Stimulated activated CD8-positive, alpha-beta memory T cell treated with anti-CD3 and anti-CD28 coated beads, Interleukin-4, amount 100 ng/mL, for 48 hours (primary cell): Measurements from ENCODE around the gene HTR2C.
"Not testable (repeated sequence)": the region's sequence is repeated elsewhere in the genome, so short reads cannot be mapped to it uniquely, and the experiment has no call there.

Experiments
- DNase-seq: peaks from one replicate; pipeline ENCODE4 v3.0.0-alpha.2; 2020

The HTR2C gene

DNA sequence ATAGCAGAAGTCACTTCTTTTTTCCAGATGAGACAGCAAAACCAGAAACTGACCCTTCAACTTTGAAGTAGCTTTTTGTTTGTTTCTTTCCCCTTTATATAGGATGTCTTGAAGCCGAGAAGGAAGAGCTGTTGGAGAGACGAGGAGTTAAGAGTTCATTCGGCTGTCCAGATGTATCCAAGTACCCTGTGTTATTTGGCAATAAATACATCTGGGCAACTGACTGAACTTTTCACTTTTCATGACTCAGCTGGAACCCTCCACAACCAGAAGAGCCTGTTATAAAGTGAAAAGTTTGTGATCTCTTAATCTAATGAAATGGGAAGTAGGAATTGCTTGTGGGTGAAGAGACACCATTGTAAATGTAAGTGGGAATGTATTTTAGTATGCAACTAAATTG lies 131.2 kb downstream of the HTR2C start:
- no peak for DNase-seq

DNA sequence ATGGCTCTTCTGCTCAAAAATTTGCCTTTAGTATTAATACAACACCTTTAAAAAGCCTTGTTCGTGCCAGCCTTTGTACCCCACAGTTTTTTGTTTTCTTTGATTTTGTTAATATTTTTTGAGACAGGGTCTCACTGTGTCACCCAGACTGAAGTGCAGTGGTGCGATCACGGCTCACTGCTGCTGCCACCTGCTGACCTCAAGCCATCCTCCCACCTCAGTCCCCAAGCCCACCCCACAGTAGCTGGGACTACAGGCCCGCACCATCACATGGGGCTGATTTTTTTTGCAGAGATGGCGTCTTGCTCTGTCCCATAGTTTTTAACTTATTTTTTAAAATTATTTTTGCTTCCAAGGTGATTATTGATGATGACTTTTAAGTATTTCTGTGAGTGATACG lies 134.0 kb downstream of the HTR2C start:
- no peak for DNase-seq

DNA sequence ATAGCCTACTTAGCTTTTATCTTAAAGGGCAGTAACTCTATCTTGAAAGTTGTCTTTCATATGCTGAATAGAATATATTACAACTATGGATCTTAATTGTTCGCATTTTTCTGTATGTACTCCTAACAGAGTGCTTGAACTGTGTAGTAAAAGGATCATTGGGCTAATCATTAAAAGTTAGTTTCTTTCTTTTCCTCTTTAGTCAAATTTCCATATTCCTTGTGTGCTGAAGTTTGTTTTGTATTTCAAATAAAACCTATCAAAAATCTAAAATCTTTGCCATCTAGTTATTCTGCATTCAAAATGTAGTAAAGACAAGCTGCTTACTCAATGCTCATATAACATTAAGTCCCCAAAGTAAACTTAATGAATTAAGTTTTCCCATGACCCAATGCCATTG lies 182.7 kb downstream of the HTR2C start:
- no peak for DNase-seq

DNA sequence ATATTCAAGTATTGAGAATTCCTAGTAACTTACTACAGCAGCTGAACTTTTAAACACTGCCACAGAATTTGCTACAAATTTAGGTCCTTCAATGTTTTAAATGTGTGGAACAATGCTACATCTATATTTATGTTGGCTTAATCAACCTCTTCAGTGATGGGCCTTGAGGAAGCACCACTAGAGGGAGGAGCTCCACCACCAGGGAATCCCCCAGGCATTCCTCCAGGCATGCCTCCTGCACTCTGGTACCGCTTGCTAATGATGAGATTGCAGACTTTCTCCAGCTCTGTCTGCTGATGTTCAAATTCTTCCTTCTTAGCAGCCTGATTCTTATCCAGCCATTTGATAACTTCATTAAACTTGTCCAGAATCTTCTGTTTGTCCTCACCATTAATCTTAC lies 190.8 kb downstream of the HTR2C start:
- no peak for DNase-seq

DNA sequence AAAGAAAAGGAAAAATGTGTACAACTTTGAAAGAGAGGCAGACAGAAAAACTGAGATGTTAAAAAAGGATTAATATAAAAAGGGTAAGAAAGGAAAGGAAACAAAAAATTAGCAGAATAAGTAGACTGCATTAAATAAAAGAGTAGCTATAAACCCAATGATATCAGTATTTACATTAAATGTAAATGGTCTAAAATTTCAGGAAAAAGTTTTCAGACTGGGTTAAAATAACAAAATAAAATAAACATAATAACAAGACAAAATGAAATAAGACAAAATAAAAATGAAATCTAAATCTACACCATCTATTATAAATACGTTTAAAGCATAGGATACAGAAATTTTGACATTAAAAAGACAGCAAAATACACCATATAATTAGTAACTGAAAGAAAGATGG lies 199.0 kb downstream of the HTR2C start:
- DNase-seq, result no peak

DNA sequence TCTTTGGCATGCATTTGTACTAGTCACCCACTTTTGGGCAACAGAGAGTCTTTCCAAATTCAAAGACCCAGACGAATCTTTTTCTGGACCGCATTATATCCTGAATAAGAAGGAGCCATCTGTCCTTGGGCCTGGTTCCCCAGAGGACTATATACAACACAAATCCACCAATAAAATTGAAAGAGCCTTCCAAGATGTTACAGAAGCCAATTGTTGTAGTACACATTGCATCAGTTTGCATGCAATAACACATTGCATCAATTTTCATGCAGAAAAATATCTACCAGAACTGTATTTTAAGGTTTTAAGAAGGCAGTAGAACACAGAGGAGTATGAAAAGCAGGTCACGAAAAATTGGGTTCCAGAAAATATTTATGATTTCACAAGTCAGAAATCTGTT lies 203.2 kb downstream of the HTR2C start:
- DNase-seq, result no peak

DNA sequence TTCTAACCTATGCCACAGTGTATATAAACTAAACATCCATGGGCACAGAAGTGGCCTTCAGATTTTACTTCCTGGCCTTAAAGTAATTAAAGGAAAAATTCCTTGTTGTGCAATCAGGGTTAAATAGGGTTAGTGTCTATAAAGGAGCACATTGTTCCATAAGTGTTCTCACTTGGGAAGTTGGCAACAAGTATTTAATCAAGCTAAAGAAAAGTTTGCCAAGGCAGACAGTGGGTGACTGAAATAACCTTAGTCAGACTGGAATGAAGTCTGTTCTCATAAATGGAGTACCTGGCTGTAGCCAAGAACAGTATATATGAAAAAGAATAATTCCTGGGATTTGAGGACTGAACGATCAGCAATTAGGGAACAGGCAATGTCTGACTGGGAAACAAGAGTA lies 213.6 kb downstream of the HTR2C start:
- no peak for DNase-seq

DNA sequence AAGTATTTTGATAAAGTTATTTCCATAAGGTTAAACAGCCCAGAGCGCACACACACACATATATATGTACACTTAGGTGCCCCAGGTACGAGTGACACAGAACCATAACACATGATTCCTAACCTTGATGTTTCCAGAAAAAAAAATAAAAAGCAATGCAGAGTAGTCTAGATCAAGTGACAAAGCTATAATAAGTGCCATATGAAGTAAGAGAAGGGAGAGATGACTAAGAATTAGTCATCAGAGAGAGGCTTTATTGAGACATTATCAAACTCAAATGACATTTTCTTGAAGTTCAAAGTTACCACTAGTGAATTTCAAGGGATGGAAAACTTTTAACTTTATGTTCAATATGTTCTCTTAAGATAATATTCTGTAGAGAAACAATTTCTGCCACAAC lies 215.0 kb downstream of the HTR2C start:
- DNase-seq, result no peak

DNA sequence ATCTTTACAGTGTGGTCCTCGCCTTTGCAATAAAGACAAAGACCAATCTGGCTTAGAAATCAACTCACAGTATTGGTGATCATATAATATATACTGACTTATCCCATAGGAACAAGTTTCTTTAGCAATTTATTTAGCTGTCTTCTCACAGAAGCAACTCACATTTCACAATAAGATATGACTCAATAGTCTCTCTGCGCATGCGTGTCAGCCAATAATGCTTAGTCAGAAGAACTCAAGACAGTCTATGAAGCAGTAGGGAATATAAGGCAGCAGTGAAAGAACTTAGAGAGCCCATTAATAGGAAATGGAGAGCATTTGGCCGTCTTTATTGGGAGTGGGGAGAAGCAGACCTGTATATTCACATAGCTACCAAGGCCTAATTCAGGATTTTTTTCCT lies 216.8 kb downstream of the HTR2C start:
- DNase-seq, result no peak

DNA sequence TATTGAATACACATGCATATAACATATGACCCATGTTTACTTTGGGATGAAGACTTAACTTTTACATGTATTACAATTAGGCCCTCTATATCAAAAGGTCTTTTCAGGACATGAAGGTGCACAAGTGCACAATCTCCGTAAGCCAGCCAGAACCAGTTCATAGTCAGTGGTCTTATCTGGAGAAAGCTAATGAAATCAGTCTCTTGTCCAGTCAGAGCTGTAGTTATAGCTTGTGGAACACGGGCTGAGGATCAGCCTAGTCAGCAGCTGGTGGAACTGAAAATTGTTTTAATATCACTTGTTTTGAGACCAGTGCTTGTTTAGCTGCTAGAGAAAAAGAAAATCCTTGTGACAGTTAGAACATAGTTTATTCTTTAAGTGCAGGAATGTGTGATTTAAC lies 235.6 kb downstream of the HTR2C start:
- no peak for DNase-seq

DNA sequence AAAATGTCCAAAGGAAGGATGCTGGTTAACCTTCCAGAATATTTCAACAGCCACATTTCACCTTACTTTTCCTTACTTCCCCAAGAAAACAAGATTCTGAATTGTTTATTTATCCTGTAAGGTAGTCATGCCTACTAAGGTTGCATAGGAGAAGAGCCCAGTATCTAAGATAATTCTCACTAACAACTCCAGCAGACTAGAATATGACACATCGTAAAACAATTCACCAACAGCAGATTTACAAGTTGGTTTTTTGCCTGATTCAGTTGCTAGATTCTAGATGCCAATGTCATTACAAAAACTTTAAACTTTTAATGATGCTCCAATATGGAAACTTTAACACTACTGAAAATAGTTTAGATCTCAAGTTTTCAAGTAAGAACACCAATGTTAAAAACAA lies 257.2 kb downstream of the HTR2C start:
- DNase-seq, result no peak

DNA sequence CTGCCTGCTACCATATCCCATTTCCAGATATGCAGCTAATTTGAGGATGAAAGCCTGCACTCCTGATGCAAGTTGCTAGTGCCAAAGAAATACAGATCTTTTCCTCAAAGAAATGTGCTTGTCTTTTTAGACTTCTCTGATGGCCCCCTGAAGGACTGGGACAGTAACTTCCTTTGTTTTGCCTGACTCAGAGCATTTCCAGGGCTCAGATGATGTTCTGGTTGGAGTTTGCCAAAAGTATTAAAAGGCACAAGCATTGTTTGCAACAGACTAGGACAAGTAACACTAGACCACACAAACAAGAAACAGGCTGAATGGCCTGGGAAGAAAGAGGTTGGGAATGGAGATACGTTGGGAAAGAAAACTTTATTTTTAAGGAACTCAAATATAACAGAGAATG lies 258.3 kb downstream of the HTR2C start:
- DNase-seq, result no peak

DNA sequence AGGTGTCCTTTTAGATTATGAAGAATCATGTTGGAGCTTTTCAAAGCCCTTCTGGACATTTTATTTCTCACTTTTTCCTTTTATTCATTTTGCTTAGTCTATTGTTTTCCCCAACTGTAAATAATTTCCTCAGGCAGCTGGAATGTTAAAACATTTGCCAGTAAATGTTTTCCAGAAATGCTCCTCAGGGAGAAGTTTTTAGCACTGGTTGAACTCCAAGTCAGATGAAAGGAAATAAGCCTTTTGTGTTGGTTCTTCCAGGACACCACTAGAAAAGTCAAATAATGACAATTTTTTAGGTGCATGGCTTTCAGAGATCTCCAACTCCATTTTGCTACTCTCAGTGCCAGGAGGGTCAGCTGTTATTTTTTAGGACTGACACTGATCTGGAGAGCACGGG lies 305.6 kb downstream of the HTR2C start:
- no peak for DNase-seq

DNA sequence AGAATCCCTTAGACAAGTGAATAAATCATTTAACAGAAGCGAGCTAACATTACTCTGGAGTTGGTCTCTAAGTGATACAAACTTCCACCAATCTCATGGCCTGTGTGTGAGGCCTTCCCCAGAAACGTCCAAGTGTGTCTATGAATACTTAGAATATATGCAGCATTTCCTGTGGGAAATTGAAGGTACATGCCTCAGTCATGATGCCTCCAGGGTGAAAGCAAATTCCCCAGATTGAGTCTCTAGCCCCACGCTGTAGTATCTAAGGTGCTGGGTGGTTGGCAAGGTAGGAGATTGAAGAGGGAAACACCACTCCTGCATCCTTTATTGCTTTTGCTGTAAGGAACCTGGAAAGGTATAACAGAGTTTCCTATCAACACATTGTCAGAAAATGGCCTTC lies 319.7 kb downstream of the HTR2C start:
- no peak for DNase-seq

DNA sequence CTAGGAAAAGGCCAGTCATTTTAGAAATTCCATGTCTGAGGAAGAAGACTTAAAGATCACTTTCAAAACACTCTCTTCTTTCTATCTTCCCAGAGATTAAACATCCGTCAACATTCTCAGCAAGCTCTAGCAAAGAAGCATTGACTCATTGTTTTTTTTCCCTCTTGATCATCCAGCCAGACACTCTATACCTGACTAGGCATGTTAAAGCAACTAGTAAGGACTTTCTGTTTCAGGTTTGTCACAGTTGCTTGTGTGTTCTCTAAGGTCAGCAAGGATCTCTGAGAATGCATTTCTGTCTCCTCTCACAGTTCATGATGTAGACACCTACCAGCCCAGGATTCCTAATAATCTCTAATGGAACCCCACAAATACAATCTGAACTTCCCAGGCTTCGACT lies 321.4 kb downstream of the HTR2C start:
- DNase-seq, result no peak

DNA sequence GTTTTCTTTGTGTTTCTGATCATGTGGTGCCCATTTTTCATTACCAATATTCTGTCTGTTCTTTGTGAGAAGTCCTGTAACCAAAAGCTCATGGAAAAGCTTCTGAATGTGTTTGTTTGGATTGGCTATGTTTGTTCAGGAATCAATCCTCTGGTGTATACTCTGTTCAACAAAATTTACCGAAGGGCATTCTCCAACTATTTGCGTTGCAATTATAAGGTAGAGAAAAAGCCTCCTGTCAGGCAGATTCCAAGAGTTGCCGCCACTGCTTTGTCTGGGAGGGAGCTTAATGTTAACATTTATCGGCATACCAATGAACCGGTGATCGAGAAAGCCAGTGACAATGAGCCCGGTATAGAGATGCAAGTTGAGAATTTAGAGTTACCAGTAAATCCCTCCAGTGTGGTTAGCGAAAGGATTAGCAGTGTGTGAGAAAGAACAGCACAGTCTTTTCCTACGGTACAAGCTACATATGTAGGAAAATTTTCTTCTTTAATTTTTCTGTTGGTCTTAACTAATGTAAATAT lies 323.2 kb downstream of the HTR2C start:
- DNase-seq, result no peak

DNA sequence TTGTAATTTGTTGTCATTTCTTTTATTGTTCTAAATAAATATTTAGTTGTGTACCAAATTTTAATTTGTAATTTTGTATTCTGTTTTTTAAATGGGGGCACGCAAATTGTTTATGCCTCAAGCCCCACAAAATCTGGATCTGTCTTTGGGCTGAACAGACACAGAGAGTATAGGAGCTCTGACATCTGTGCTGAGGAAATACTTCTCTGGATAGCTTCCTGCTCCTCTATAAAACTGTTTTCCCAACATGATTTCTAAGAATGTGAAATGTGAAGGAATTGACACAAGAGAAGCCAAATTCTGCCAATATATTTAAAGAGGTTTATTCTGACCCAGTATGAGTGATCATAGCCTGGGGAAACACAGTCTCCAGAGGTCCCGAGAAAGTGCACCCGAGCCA lies 340.5 kb downstream of the HTR2C start:
- DNase-seq, result no peak

DNA sequence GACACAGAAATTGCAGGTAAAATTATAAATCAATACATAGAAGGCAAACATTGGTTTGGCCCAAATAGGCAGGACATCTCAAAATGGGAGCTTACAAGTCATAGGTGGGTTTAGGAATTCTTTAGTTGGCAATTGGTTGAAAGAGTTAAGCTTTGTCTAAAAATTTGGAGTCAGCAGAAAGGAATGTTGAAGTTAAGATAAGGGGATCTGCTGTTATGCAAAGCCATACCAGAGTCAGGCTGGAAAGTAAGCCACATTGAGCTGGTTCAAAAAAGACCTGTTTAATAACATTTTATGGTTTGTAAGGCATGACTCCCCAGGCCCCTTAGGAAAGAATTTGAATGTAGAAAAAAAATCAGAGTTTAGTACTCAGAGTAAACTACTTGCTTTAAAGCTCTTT lies 341.0 kb downstream of the HTR2C start:
- no peak for DNase-seq

DNA sequence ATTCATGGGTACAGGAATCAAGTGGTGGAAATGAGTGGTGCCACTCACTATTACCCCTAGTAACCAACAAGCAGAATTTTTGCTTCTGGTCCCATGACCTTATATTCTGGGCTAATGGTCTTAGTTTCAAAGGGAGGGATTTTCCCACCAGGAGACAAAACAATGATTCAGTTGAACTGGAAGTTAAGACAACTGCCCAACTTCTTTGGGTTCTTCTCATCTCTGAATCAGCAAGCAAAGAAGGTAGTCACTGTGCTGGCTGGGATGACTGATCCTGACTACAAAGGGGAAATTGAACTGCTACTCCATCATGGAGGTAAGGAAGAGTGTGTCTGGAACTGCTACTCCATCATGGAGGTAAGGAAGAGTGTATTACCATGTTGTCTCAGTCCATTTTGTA lies 346.3 kb downstream of the HTR2C start:
- DNase-seq, result no peak

DNA sequence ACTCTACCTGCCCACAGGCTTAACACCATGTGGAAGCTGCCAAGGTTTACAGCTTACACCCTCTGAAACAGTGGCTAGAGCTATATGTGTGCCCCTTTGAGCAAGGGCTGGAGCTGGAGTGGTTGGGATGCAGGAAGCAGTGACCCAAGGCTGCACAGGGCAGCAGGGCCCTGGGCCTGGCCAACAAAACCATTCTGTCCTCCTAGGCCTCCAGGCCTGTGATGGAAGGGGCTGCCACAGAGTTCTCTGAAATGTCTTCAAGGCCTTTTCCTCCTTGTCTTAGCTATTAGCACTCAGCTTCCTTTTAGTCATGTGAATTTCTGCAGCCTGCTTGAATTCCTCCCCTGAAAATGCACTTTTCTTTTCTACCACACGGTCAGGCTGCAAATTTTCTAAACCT lies 348.7 kb downstream of the HTR2C start:
- no peak for DNase-seq

DNA sequence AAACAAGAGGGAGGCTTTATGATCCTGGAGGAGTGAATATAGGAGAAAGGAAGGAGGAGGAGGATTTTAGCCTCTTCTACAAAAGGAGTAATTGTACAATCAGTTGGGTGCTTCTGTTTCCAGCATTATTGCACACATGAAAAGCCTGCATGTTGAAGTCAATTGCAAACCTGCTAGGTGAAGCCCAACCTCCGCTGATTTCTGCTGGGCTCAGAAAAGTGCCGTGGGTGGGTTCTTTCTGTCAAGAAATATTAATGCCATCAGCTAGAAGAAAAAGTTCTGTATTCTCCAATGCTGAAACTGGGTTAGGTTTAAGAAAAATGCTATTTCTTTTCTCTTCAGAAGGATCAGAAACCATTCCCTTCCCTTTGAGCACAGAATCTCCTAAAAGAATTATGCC lies 349.4 kb downstream of the HTR2C start:
- DNase-seq, result not testable (repeated sequence)

DNA sequence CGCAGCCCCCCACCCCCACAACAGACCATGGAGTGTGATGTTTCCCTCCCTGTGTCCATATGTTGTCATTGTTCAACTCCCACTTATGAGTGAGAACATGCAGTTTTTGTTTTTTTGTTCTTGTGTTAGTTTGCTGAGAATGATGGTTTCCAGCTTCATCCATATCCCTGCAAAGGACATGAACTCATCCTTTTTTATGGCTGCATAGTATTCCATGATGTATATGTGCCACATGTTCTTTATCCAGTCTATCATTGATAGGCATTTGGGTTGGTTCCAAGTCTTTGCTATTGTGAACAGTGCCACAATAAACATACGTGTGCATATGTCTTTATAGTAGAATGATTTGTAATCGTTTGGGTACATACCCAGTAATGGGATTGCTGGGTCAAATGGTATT lies 353.2 kb downstream of the HTR2C start:
- not testable (repeated sequence) for DNase-seq

DNA sequence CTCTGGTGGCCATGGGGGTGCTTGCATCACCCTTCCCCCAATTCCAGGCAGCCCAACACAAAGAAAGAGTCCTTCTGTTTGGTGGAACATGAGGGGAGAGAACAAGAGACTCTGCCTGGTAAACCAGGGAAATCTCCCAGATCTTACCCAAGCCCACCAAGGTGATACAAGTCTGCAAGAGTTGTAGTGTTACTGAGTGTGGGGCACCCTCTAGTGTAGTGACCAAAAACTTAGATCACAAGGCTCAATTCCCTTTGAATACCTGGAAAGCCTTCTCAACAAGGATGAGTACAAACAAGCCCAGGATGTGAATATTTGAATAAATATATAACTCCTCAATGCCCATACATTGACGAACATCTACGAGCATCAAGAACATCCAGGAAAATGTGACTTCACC lies 368.8 kb downstream of the HTR2C start:
- DNase-seq, result no peak
